ENCODE data around the gene SNED1. TPM values are rescaled to one million over a fixed set of nuclear protein-coding genes. Genes with fewer than 3 reads are reported as not detected.

Gene SNED1
- total RNA-seq, 2 experiments from 2014 or later = 1.4 to 1.8 TPM

- H3K36me3 Mint-ChIP-seq (ENCODE audit: low read depth) = no peaks in the 10 kb centered on the region
- CTCF ChIA-PET = no interaction called here
- DNase-seq (no peak), ATAC-seq (no peak)
- intact Hi-C loops (cut with micrococcal nuclease) = no loop called here
- TF ChIP-seq, protein P1, sequence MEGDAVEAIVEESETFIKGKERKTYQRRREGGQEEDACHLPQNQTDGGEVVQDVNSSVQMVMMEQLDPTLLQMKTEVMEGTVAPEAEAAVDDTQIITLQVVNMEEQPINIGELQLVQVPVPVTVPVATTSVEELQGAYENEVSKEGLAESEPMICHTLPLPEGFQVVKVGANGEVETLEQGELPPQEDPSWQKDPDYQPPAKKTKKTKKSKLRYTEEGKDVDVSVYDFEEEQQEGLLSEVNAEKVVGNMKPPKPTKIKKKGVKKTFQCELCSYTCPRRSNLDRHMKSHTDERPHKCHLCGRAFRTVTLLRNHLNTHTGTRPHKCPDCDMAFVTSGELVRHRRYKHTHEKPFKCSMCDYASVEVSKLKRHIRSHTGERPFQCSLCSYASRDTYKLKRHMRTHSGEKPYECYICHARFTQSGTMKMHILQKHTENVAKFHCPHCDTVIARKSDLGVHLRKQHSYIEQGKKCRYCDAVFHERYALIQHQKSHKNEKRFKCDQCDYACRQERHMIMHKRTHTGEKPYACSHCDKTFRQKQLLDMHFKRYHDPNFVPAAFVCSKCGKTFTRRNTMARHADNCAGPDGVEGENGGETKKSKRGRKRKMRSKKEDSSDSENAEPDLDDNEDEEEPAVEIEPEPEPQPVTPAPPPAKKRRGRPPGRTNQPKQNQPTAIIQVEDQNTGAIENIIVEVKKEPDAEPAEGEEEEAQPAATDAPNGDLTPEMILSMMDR (IDR thresholded peaks at IDR 0.05) = no peak
- no peak overlapping the region for H3K27ac Mint-ChIP-seq
- POLR2A ChIA-PET = no interaction called here
- no peaks in the 10 kb centered on the region for H3K4me1 Mint-ChIP-seq (ENCODE audit: low read depth)
- no peaks in the 10 kb centered on the region for H3K9me3 Mint-ChIP-seq
- no peaks in the 10 kb centered on the region for H3K27me3 Mint-ChIP-seq
- no peak overlapping the region for H3K4me3 Mint-ChIP-seq
Observed at GRCh38 chr2:240959214-240959940, 39.0 kb upstream of the SNED1 start.

- H3K4me1 Mint-ChIP-seq (ENCODE audit: low read depth) = no peaks in the 10 kb centered on the region
- POLR2A ChIA-PET = no interaction called here
- no peaks in the 10 kb centered on the region for H3K9me3 Mint-ChIP-seq
- CTCF ChIA-PET = no interaction called here
- ATAC-seq (no peak), DNase-seq (no peak)
- H3K36me3 Mint-ChIP-seq (ENCODE audit: low read depth) = no peaks in the 10 kb centered on the region
- H3K4me3 Mint-ChIP-seq = no peak overlapping the region
- intact Hi-C loops (cut with micrococcal nuclease) = no loop called here
- TF ChIP-seq, protein P1 (IDR thresholded peaks at IDR 0.05) = no peak
- no peak overlapping the region for H3K27ac Mint-ChIP-seq
- H3K27me3 Mint-ChIP-seq = no peaks in the 10 kb centered on the region
Observed at GRCh38 chr2:240959941-240960308, 38.5 kb upstream of the SNED1 start.

DNA sequence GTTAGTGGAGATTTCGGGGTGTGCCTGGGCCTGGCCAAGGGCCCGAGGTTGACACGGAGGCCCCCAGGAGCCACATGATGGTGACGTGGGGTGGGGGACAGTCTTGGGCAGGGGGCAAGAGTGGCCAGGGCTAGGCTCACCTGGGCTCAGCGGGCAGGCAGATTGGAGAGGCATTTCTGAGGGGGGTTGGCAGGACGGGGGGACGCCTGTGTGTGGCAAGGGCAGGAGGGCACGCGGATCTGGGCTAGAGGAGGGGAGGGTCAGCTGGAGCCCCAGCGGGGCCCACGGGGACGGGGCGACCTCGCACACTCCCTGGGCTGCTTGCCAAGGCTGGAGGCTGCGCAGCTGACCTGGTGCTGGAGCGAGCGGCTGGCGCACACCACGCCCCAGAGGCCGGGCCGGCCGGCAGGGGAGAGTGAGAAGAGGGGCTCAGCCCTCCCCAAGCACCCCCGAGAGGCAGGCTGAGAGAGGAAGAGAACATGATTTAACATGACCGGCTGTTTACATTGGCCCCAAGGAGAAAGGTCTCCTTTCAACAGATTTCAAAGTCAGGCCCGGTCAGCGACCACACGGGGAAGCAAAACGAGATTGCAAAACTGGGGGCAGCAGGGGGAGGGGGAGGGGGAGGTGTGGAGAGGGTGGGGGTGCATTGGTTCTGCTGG, 38.0 kb upstream of the SNED1 start:
- Mint-ChIP-seq H3K27me3 (no peaks in the 10 kb centered on the region), H3K4me3 (no peak overlapping the region), H3K27ac (no peak overlapping the region), H3K36me3 (ENCODE audit: low read depth) (no peaks in the 10 kb centered on the region), H3K4me1 (ENCODE audit: low read depth) (no peaks in the 10 kb centered on the region), H3K9me3 (no peaks in the 10 kb centered on the region)
- ChIA-PET POLR2A (no interaction called here), CTCF (no interaction called here)
- TF ChIP-seq, protein P1 (IDR thresholded peaks at IDR 0.05) = no peak
- DNase-seq = no peak
- intact Hi-C loops (cut with micrococcal nuclease) = no loop called here
- no peak for ATAC-seq

- H3K36me3 Mint-ChIP-seq (ENCODE audit: low read depth) = no peaks in the 10 kb centered on the region
- DNase-seq (no peak), ATAC-seq (no peak)
- H3K9me3 Mint-ChIP-seq = no peaks in the 10 kb centered on the region
- no peaks in the 10 kb centered on the region for H3K4me1 Mint-ChIP-seq (ENCODE audit: low read depth)
- no peak overlapping the region for H3K4me3 Mint-ChIP-seq
- no peaks in the 10 kb centered on the region for H3K27me3 Mint-ChIP-seq
- H3K27ac Mint-ChIP-seq = no peak overlapping the region
- TF ChIP-seq, protein P1 (IDR thresholded peaks at IDR 0.05) = no peak
- CTCF ChIA-PET = no interaction called here
- POLR2A ChIA-PET = no interaction called here
- intact Hi-C loops (cut with micrococcal nuclease) = no loop called here
Observed at GRCh38 chr2:240960971-240961876, 37.2 kb upstream of the SNED1 start.

GRCh38 chr2:240961910-240962299, 36.5 kb upstream of the SNED1 start:
- Mint-ChIP-seq H3K4me1 (ENCODE audit: low read depth) (no peaks in the 10 kb centered on the region), H3K4me3 (no peak overlapping the region), H3K36me3 (ENCODE audit: low read depth) (no peaks in the 10 kb centered on the region), H3K9me3 (no peaks in the 10 kb centered on the region), H3K27me3 (no peaks in the 10 kb centered on the region), H3K27ac (no peak overlapping the region)
- ChIA-PET CTCF (no interaction called here), POLR2A (no interaction called here)
- TF ChIP-seq, protein P1 (IDR thresholded peaks at IDR 0.05) = no peak
- DNase-seq (no peak), ATAC-seq (no peak)
- intact Hi-C loops (cut with micrococcal nuclease) = no loop called here

All from activated CD8-positive, alpha-beta T cell treated with anti-CD3 and anti-CD28 coated beads for 36 hours (primary cell).